Dedifferentiated amniotic fluid mesenchymal stem cell (primary cell): ENCODE measurements around the gene RIIAD1.
"Not testable (repeated sequence)": the region's sequence is repeated elsewhere in the genome, so short reads cannot be mapped to it uniquely, and the experiment has no call there.

Source experiments
- DNase-seq: peaks from one replicate; pipeline ENCODE4 v3.0.0-alpha.2; 2016; ENCODE audit errors: extremely low spot score

RIIAD1 gene, protein sequence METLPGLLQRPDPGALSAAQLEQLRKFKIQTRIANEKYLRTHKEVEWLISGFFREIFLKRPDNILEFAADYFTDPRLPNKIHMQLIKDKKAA

GRCh38 chr1:151720974-151721787, at the start of gene RIIAD1:
RIIAD1 (plus strand) TSS chr1:151721522; CDS start chr1:151721537, 15 bp downstream.
- no peak for DNase-seq

- no peak for DNase-seq
Observed at GRCh38 chr1:151673407-151673806, 47.9 kb upstream of the RIIAD1 start.

DNA sequence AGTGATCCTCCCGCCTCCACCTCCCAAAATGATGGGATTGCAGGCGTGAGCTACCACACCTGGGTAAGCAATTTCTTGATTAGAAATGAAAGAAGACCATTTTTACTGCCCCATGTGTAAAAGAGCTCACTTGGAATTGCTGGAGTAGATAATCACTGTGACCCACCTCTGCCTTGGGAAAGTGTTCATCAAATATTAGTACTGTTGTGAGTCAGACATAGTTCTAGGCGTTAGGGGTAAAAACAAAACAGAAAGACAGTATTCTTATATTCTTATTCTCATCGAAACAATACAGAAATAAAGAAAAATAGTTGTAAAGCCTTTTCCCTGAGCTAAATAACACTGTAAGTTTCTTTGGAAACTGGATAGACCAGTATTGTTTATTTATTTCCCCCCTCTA, 40.9 kb upstream of the RIIAD1 start:
- no peak for DNase-seq

- DNase-seq: no peak
Observed at GRCh38 chr1:151680826-151681225, 40.5 kb upstream of the RIIAD1 start.

DNA sequence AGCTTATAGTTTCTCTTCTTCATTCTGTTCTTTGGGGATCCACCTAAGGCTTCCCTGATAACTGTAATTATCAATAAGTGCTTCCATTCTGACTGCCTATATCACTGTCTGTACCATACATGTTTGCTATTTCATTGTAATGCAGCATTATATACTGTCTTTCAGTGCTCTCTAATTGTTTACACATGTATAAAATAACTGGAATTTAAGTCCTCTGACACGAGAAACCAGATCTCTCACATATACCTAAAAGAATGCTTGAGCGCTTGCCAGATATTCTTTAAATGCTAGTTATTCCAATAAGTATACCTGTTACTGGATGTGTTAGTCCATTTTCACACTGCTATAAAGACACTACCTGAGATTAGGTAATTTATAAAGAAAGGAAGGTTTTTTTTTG, 39.4 kb upstream of the RIIAD1 start:
- no peak for DNase-seq

DNA sequence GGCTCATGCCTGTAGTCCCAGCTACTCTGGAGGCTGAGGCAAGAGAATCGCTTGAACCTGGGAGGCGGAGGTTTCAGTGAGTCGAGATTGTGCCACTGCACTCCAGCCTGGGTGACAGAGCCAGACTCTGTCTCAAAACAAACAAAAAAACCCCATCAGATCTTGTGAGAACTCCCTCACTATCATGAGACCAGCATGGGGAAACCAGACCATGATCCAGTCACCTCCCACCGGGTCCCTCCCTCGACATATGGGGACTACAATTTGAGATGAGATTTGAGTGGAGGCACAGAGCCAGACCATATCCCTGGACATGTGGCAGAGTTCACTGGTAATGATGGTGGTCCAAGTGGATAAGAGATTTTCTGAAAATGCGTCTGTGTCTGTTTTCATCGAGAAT, 38.4 kb upstream of the RIIAD1 start:
- DNase-seq: not testable (repeated sequence)

- no peak for DNase-seq
Observed at GRCh38 chr1:151684128-151684527, 37.2 kb upstream of the RIIAD1 start.

GRCh38 chr1:151686561-151686960, 34.8 kb upstream of the RIIAD1 start:
- no peak for DNase-seq

DNA sequence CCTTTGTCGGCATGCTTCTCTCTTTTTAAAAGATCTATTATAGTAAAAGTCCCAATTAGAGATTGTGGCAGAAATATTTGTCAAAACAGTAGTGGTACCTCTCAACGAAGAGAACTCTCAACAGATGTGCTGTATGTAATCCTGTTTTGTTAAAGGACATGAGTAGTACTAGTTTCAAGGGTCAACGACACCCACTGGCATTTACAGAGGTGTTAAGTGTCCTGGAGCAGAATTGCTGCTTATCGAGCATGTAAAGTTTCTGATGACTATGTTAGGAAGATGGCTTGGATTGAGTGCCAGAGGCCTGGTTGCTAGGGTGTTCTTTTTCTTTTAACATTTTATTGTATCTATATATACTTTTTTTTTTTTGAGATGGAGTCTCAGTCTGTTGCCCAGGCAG, 31.8 kb upstream of the RIIAD1 start:
- DNase-seq: no peak

- no peak for DNase-seq
Observed at GRCh38 chr1:151692226-151692625, 29.1 kb upstream of the RIIAD1 start.

- no peak for DNase-seq
Observed at GRCh38 chr1:151693057-151693651, 28.2 kb upstream of the RIIAD1 start.

DNA sequence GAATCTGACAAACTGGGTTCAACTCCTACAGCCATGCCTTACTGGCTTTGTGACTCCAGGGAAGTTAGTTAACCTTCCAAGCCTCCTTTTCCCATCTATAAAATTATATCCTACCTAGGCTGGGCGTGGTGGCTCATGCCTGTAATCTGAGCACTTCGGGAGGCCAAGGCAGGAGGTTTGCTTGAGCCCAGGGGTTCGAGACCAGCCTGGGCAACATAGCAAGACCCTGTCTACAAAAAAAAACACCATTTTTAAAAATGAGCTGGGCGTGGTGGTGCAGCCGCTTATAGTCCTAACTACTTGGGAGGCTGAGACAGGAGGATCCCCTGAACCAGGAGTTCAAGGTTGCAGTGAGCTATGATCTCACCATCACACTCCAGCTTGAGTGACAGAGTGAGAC, 19.8 kb upstream of the RIIAD1 start:
- DNase-seq: no peak

GRCh38 chr1:151702936-151703335, 18.4 kb upstream of the RIIAD1 start:
- no peak for DNase-seq

DNA sequence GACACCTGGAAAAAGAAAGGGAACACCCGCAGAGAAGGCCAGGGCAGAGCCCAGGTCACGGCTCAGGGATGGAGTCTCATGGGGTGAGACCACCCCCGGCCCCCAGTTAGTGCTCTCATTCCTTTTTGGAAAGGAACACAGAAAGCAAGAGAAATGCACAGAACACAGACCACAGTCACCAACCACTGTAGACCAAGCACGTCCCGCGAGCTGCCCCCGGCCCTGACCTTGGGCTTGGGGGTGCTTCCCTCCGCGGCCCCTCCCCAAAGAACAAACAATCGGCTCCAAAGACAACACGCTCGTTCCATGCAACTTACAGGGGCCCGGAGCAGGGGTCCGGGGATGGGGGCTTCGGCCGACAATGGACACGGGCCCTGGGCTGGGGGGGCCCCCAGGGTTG, 17.5 kb upstream of the RIIAD1 start:
- DNase-seq: no peak

- no peak for DNase-seq
Observed at GRCh38 chr1:151704246-151704645, 17.1 kb upstream of the RIIAD1 start.

- no peak for DNase-seq
Observed at GRCh38 chr1:151705146-151705545, 16.2 kb upstream of the RIIAD1 start.

DNA sequence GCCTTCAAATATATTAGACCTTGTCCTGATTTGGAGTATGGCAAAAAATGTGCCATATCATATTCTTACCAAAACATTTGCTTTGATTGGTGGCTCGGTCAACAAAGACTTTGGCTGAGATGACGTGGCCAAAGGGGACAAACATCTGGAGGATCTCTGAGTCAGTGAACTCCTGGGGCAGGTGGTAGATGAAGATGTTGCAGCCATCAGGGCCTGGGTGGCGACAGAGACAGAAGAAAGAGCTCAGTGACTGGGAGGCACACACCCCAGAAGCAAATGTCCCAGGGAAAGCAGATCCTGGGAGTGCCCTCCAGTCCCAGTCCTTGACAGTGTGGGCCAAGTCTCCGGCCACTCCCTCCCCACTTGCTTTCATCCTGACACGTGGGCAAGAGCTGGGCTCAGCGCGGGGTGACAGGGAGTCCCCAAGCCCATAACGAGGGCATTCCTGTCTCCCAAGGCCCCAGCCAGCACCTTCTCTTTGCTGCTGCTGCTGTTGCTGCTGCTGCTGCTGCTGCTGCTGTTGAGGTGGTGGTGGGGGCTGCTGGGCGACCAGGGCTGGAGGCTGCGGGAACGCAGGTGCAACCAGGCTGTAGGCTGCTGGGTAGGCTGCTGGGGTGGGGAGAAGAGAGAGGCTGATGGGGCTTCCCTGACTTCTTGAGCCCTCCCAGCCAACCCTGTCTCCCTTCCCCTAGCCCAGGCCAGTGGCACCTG, 15.4 kb upstream of the RIIAD1 start:
- no peak for DNase-seq

- DNase-seq: no peak
Observed at GRCh38 chr1:151706464-151707415, 14.6 kb upstream of the RIIAD1 start.

DNA sequence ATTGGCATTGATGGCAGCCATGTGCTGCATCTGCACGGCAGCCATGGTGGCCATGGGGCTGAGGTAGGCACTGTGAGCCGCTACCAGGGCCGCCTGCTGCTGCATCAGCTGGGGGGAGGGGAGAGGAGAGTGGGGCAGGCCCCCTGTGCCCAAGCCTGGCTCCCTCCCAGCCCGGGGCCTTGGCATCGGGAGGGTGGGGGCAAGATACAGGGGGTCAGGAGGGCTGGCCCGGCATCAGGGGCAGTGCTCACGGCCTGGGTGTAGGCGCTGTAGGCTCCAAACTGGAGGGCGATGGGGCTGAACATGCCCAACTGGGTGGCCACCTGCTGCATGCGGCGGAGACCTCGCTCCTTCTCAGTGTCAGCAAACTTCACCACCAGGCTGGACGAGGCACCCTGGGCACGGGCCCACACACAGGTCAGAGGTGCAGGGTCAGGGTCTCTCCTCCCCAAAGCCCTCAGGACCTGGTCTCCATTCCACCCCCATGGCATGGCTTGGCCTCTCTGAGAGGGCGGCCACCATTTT, 13.7 kb upstream of the RIIAD1 start:
- no peak for DNase-seq

DNA sequence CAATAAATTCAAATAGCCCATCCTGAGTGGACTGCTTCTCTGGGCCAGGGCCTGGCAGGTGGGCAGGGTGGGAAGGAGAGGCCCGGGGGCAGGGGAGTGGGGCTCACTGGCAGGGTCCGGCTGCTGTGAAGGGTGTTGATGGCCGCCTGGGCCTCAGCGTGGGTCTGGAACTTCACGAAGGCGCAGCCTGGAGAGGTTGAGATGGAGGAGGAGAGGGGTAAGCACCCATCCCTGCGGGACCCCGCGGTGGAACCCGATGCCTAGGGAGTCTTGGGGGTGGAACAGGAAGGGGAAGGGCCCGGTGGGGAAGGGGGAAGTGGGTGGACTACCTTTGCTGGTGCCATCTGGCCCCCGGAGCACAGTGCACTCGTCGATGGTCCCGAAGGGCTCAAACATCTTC, 12.4 kb upstream of the RIIAD1 start:
- DNase-seq: no peak

DNA sequence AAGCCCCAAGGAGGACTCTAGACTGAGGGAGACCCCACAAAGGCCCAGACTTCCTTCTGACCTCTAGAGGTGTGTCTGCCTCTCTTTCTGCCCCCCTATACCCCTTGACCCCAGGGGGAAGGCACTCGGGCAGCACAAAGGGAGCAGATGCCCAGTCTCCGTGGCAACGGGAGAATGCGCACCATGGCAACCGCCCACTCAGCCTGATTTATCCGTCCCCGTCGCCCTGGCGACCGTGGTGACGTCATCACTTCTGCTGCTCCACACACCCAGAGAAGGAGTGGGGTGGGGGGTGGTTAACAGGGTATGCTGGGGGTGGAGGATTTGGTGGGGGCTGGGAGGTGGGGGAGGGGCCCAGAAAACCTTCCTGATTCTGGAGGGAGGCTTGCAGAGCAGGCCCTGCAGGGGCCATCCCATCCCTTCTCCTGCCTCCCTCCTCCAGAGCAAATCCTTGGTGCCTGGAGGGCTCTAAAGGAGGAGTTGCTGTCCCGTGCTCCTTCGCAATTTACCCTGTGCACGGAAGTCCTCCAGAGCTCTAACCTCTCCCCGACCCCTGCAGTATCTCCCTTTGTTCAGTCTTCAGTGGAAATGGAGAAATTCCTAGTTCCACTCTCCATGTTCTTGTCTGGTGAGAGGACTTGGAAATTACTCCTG, 11.0 kb upstream of the RIIAD1 start:
- DNase-seq: no peak
